Measurements from ENCODE around the gene RAD9A. TPM values are rescaled to one million over a fixed set of nuclear protein-coding genes. Genes with fewer than 3 reads are reported as not detected.

Gene RAD9A
- total and polyA plus RNA-seq, 9 donors: 3.1 to 51.7 (median 20.3) TPM

DNA sequence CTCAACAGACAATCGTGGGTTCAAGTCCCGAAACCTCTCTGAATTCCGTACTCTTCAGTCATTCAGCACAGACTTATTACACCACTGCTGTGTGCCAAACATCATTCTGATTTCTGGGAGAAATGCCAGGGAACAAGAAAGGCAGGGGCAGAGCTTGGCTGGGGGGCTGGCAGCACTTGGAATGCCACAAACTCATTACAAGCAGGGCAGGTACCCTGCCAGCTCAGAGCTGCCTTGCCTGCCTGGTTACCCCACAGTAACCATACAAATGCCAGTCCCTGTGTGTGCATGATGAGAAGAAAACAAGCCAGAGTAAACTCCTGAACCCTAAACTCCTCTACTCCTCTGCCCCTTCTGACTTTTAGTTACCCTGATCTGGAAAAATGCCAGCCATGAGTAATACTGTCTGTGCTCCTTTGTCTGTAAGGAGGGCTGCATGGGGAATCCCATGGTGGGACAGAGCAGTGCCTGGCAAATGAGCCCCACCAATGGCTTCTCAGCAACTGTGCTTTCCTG is 6.9 kb upstream of the RAD9A start:
- Histone ChIP-seq H3K4me3 (no peak overlapping the region), H3K4me1 (ENCODE audit: insufficient read depth) (no peaks in the 10 kb centered on the region), H3K27me3 (no peaks in the 10 kb centered on the region), H3K36me3 (no peaks in the 10 kb centered on the region), H3K27ac (no peak overlapping the region), H3K9me3 (no peaks in the 10 kb centered on the region)
- WGBS, 3 donors: 52 to 75% (median 73%) methylated on average over 3 of the region's 3 CpGs
- DNase-seq: peak in 1 of 5 donors; percentile 6
- TF ChIP-seq POLR2A (IDR thresholded peaks at IDR 0.05) (no peak), EP300 (IDR thresholded peaks at IDR 0.05) (no peak), CTCF (IDR thresholded peaks at IDR 0.05) (no peak)
- intact Hi-C loops (cut with DNase I): loop anchor here in 3 of 4 donors (5.0 kb wide), 3 partner anchors 33 to 123 kb away; partner anchors contain the start of gene POLD4 (in 1 of the 3)

DNA sequence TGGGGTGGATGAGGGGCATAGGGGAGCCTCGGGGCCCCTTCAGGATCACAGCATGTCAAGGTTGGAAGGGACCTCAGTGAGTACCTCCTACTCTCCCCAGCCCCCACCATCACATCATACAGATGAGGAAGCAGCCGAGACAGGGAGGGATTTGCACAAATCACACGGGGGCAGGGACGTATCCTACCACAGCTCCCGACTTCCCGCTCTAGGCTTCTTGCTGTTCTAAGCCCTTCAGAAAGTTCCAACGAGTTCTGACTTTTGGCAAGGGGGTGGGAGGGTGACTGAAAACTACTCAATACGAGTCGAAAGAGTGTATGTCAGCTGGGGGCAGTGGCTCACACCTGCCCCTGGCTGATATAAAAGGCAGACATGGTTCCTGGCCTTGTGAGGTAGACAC is 4.7 kb upstream of the RAD9A start:
- H3K4me3 ChIP-seq: no peak overlapping the region
- no peaks in the 10 kb centered on the region for H3K27me3 ChIP-seq
- WGBS, 3 donors: 18 to 27% (median 24%) methylated on average over 9 of the region's 9 CpGs
- intact Hi-C loops (cut with DNase I): loop anchor here in 1 of 4 donors (5.0 kb wide), 1 partner anchor 35 kb away; the partner anchor contains the start of gene POLD4
- no peaks in the 10 kb centered on the region for H3K9me3 ChIP-seq
- TF ChIP-seq CTCF (IDR thresholded peaks at IDR 0.05): no peak
- no peak for TF ChIP-seq POLR2A (IDR thresholded peaks at IDR 0.05)
- no peak for TF ChIP-seq EP300 (IDR thresholded peaks at IDR 0.05)
- no peaks in the 10 kb centered on the region for H3K36me3 ChIP-seq
- DNase-seq: no peak
- H3K27ac ChIP-seq: no peak overlapping the region
- H3K4me1 ChIP-seq (ENCODE audit: insufficient read depth): no peaks in the 10 kb centered on the region

DNA sequence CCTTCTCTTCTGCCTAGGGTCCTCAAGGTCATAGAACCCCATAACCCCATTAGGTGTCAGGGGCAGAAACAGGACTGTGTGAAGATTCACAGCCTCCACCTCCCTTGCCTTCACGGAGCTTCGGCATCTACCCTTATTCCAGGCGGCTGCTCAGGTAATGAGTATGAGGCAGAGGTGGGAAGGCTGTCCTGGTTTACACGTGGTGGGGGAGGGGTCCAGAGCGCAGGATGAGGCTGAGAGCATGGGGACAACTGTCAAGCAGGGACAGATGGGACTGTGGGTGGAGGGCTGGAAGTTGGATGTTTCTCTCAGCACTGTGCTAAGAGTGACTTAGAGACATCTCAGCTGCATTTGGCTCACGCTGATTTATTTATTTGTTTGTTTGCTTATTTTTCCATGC is 4.3 kb upstream of the RAD9A start:
- Histone ChIP-seq H3K4me1 (ENCODE audit: insufficient read depth) (peaks cover 3% of the 10 kb centered on the region), H3K36me3 (no peaks in the 10 kb centered on the region), H3K4me3 (no peak overlapping the region), H3K27ac (no peak overlapping the region), H3K27me3 (no peaks in the 10 kb centered on the region), H3K9me3 (no peaks in the 10 kb centered on the region)
- no peak for TF ChIP-seq EP300 (IDR thresholded peaks at IDR 0.05)
- TF ChIP-seq CTCF (IDR thresholded peaks at IDR 0.05): no peak
- TF ChIP-seq POLR2A (IDR thresholded peaks at IDR 0.05): no peak
- intact Hi-C loops (cut with DNase I): loop anchor here in 1 of 4 donors (5.0 kb wide), 1 partner anchor 35 kb away; the partner anchor contains the start of gene POLD4
- DNase-seq: no peak
- 50 to 63% (median 62%) methylated on average over 6 of the region's 6 CpGs for WGBS, 3 donors

- H3K36me3 ChIP-seq: no peaks in the 10 kb centered on the region
- no peak overlapping the region for H3K4me3 ChIP-seq
- 58 to 69% (median 65%) methylated on average over 6 of the region's 6 CpGs for WGBS, 3 donors
- no peak overlapping the region for H3K27ac ChIP-seq
- no peak for DNase-seq
- H3K27me3 ChIP-seq: no peaks in the 10 kb centered on the region
- TF ChIP-seq EP300 (IDR thresholded peaks at IDR 0.05): no peak
- peak in 1 of 3 donors; percentile 17 for TF ChIP-seq CTCF (IDR thresholded peaks at IDR 0.05)
- H3K4me1 ChIP-seq (ENCODE audit: insufficient read depth): peaks cover 3% of the 10 kb centered on the region
- intact Hi-C loops (cut with DNase I): loop anchor here in 1 of 4 donors (5.0 kb wide), 1 partner anchor 37 kb away; the partner anchor contains the start of gene POLD4
- no peaks in the 10 kb centered on the region for H3K9me3 ChIP-seq
Observed at GRCh38 chr11:67389477-67389876, 2.3 kb upstream of the RAD9A start.

Measured in ovary (tissue), 9 donors.